Cardiac fibroblast (primary cell): ENCODE measurements around the gene LRP1-AS.

Experiments used
- DNase-seq, 2 donors: peaks; one replicate each; pipeline versions ENCODE4 v3.0.0 to v3.0.0-alpha.2; 2010; ENCODE audit warnings: low read depth in 2 of 2
- H3K4me3 ChIP-seq, 2 donors: replicated peaks in 1 of 2; 1 replicate in 1 of 2; 2 replicates in 1 of 2; pipeline ENCODE4 v1.5.1; 2011; ENCODE audit warnings: low read depth in 2 of 2, low read length in 2 of 2, mild to moderate bottlenecking in 2 of 2, moderate library complexity in 1 of 2
- TF ChIP-seq, protein P1 (sequence below): IDR thresholded peaks from one replicate; pipeline ENCODE4 v1.5.1; 2011; ENCODE audit warnings: low read depth, mild to moderate bottlenecking, low read length, inconsistent platforms

The LRP1-AS gene

GRCh38 chr12:57176139-57176477, 28.7 kb upstream of the LRP1-AS start:
- DNase-seq, result no peak
- no peak overlapping the region for H3K4me3 ChIP-seq
- TF ChIP-seq, protein P1, sequence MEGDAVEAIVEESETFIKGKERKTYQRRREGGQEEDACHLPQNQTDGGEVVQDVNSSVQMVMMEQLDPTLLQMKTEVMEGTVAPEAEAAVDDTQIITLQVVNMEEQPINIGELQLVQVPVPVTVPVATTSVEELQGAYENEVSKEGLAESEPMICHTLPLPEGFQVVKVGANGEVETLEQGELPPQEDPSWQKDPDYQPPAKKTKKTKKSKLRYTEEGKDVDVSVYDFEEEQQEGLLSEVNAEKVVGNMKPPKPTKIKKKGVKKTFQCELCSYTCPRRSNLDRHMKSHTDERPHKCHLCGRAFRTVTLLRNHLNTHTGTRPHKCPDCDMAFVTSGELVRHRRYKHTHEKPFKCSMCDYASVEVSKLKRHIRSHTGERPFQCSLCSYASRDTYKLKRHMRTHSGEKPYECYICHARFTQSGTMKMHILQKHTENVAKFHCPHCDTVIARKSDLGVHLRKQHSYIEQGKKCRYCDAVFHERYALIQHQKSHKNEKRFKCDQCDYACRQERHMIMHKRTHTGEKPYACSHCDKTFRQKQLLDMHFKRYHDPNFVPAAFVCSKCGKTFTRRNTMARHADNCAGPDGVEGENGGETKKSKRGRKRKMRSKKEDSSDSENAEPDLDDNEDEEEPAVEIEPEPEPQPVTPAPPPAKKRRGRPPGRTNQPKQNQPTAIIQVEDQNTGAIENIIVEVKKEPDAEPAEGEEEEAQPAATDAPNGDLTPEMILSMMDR, result no peak

DNA sequence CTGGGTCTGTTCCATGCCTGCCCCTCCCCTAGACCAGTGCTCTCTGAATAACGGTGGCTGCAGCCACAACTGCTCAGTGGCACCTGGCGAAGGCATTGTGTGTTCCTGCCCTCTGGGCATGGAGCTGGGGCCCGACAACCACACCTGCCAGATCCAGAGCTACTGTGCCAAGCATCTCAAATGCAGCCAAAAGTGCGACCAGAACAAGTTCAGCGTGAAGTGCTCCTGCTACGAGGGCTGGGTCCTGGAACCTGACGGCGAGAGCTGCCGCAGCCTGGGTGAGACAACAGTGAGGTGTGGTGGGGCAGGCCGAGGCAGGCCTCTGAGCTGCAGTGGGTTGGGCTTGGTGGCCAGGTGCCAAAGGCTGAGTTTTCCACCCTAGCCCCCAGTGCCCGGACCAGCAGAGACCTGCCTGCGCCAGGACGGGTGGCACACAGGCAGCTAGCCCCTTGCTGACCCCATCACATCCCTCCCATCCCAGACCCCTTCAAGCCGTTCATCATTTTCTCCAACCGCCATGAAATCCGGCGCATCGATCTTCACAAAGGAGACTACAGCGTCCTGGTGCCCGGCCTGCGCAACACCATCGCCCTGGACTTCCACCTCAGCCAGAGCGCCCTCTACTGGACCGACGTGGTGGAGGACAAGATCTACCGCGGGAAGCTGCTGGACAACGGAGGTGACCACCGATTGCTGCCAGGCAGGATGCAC, 28.2 kb upstream of the LRP1-AS start:
- no peak overlapping the region for H3K4me3 ChIP-seq
- DNase-seq, result peak; percentile 81 to 86
- TF ChIP-seq, protein P1, result peak; percentile 90

GRCh38 chr12:57173683-57174082, 26.3 kb upstream of the LRP1-AS start:
- no peak for DNase-seq
- TF ChIP-seq, protein P1, result no peak
- no peak overlapping the region for H3K4me3 ChIP-seq

GRCh38 chr12:57173089-57173488, 25.7 kb upstream of the LRP1-AS start:
- no peak overlapping the region for H3K4me3 ChIP-seq
- no peak for DNase-seq

DNA sequence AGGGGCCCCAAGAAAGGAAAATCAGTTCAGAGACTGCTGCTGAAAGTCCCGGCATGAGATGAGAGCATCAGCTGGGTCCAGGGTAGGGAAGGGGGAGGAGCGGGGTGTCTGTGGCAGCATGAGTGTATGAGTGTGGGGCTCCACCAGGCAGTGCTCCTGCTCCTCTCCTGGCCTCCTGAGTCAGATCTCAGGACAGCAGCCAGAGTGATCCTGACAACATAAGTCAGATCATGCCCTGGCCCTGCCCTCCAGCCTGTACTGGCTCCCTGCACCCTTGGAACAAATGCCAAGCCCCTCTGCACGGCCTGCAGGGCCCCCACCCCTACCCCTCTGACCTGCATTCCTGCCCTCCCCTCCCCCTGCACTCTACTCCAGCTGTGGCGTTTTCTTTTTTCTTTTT, 24.2 kb upstream of the LRP1-AS start:
- H3K4me3 ChIP-seq, result no peak overlapping the region
- TF ChIP-seq, protein P1, result no peak
- DNase-seq, result peak; percentile 72 to 76

More at GRCh38 chr12:57173089-57173488, 25.7 kb upstream of the LRP1-AS start:
- TF ChIP-seq, protein P1, result peak; percentile 64

DNA sequence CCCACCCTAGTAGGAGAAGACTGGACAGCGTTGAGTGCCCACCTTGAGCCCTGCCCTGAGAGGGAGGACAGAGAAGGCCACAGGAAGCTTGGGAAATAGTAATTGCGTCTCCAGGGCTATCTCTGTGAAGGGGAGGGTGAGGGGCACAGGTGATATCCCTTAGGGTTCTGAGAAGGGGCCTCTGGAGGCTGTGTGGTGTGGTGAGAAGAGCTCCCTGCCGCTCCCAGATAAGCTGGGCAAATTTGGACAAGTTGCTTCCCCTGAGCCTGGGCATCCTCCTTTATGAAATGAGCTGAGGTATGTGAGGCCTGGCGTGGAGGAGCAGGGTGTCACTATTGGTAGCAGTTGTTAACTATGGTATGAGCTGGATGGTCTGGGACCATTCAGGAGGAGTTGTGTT, 23.5 kb upstream of the LRP1-AS start:
- no peak for DNase-seq
- TF ChIP-seq, protein P1, result no peak
- H3K4me3 ChIP-seq, result no peak overlapping the region

DNA sequence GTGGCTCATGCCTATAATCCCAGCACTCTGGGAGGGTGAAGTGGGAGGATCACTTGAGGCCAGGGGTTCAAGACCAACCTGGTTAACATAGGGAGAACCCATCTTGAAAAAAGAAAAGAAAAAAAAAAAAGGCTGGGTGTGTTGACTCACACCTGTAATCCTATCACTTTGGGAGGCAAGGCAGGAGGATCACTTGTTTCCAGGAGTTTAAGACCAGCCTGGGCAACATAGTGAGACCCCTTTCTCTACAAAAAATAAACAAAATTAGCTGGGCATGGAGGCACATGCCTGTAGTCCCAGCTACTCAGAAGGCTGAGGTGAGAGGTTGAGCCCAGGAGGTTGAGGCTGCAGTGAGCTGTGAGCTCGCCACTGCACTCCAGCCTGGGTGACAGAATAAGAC, 23.0 kb upstream of the LRP1-AS start:
- no peak overlapping the region for H3K4me3 ChIP-seq
- TF ChIP-seq, protein P1, result no peak
- DNase-seq, result no peak
